Left lung (tissue), 10 donors: ENCODE data around the gene SNTB2. TPM values are rescaled to one million over a fixed set of nuclear protein-coding genes. Genes with fewer than 3 reads are reported as not detected.
A peak's percentile ranks its signal among the peaks of the same experiment; 100 is the strongest.

Experiments used
- ATAC-seq: fragments of 200-7000 bp; cut with Tn5 transposase; one replicate; pipeline ENCODE4 v1.9.1; 2020; ENCODE audit warnings: moderate library complexity
- DNase-seq, 4 donors: peaks; one replicate each; pipeline ENCODE4 v3.0.0-alpha.2; 2013 to 2020
- H3K27ac ChIP-seq, 2 donors: fragments of 200-600 bp; sonication (generic) in 1 of 2; one replicate each; pipeline versions ENCODE4 v1.5.0 to v1.8.0; 2020 to 2021
- H3K27me3 ChIP-seq, 2 donors: fragments of 200-600 bp; sonication (generic) in 1 of 2; one replicate each; pipeline versions ENCODE4 v1.5.0 to v1.8.0; 2020 to 2021
- H3K36me3 ChIP-seq, 2 donors: fragments of 200-600 bp; sonication (generic) in 1 of 2; one replicate each; pipeline versions ENCODE4 v1.5.0 to v1.8.0; 2020 to 2021
- H3K4me1 ChIP-seq, 2 donors: fragments of 200-600 bp; one replicate each; pipeline ENCODE4 v1.8.0; 2021
- H3K4me3 ChIP-seq, 2 donors: fragments of 200-600 bp; sonication (generic) in 1 of 2; one replicate each; pipeline versions ENCODE4 v1.5.0 to v1.8.0; 2020 to 2021; ENCODE audit warnings: mild to moderate bottlenecking in 1 of 2
- H3K9me3 ChIP-seq, 2 donors: fragments of 200-600 bp; sonication (generic) in 1 of 2; one replicate each; pipeline versions ENCODE4 v1.5.0 to v1.8.0; 2020 to 2021
- CTCF ChIP-seq, 2 donors: fragments of 200-600 bp; sonication (generic) in 1 of 2; IDR thresholded peaks; one replicate each; pipeline versions ENCODE4 v1.5.0 to v1.8.0; 2021; ENCODE audit warnings: antibody characterized with exemption in 2 of 2
- intact Hi-C, 2 donors: fragments of 100-400 bp; cut with DNase I; formaldehyde crosslinking; loops; one replicate each; pipeline versions ENCODE4 v1.11.2 to v1.14.2; 2022
- polyA plus RNA-seq, 6 donors: library from polyadenylated mRNA; unstranded; fragments of 120-200 nt; gene quantifications; one replicate each; pipeline ENCODE4 v1.2.1, GENCODE V29; 2013; ENCODE audit not compliant: insufficient read length in 6 of 6
- total RNA-seq, 2 donors: library from RNA; stranded (reverse); fragmentation: NEBNext Ultra II Directional; extraction: Animal tissue kit (Norgen Biotek cat#: 25700); gene quantifications; one replicate each; pipeline ENCODE4 v1.2.1, GENCODE V29; 2021
- donor health status: DM: no; HTN: yes; CAD: no.
- donor health status: DM: no; HTN: no; CAD: no.

The SNTB2 gene
- total and polyA plus RNA-seq, 8 donors = 22.8 to 47.3 (median 25.1) TPM

GRCh38 chr16:69239851-69240250 lies 52.9 kb downstream of the SNTB2 start:
- no peak overlapping the region for H3K27ac ChIP-seq
- intact Hi-C loops = no loop called here
- no peaks in the 10 kb centered on the region for H3K36me3 ChIP-seq
- no peak for ATAC-seq
- H3K27me3 ChIP-seq = no peaks in the 10 kb centered on the region
- no peak for DNase-seq
- H3K4me1 ChIP-seq = peaks cover 3 to 5% of the 10 kb centered on the region in 2 donors
- H3K9me3 ChIP-seq = no peaks in the 10 kb centered on the region
- no peak overlapping the region for H3K4me3 ChIP-seq
- no peak for TF ChIP-seq CTCF (IDR thresholded peaks at IDR 0.05)

- H3K27ac ChIP-seq = no peak overlapping the region
These were observed 53.4 kb downstream of the SNTB2 start for GRCh38 chr16:69240331-69240730.

GRCh38 chr16:69241926-69242325 lies 55.0 kb downstream of the SNTB2 start:
- intact Hi-C loops = no loop called here
- no peak for TF ChIP-seq CTCF (IDR thresholded peaks at IDR 0.05)
- H3K36me3 ChIP-seq = peaks cover 0 to 9% of the 10 kb centered on the region in 2 donors
- DNase-seq = no peak
- no peaks in the 10 kb centered on the region for H3K27me3 ChIP-seq
- peaks cover 3 to 5% of the 10 kb centered on the region in 2 donors for H3K4me1 ChIP-seq
- no peak for ATAC-seq
- no peak overlapping the region for H3K27ac ChIP-seq
- H3K9me3 ChIP-seq = no peaks in the 10 kb centered on the region
- no peak overlapping the region for H3K4me3 ChIP-seq

More at GRCh38 chr16:69240331-69240730, 53.4 kb downstream of the SNTB2 start:
- peaks cover 0 to 2% of the 10 kb centered on the region in 2 donors for H3K36me3 ChIP-seq
- H3K4me3 ChIP-seq = no peak overlapping the region
- no peaks in the 10 kb centered on the region for H3K9me3 ChIP-seq
- ATAC-seq (no peak), DNase-seq (no peak)
- TF ChIP-seq CTCF (IDR thresholded peaks at IDR 0.05) = no peak
- intact Hi-C loops = no loop called here
- H3K4me1 ChIP-seq = peaks cover 3 to 5% of the 10 kb centered on the region in 2 donors
- H3K27me3 ChIP-seq = no peaks in the 10 kb centered on the region

DNA sequence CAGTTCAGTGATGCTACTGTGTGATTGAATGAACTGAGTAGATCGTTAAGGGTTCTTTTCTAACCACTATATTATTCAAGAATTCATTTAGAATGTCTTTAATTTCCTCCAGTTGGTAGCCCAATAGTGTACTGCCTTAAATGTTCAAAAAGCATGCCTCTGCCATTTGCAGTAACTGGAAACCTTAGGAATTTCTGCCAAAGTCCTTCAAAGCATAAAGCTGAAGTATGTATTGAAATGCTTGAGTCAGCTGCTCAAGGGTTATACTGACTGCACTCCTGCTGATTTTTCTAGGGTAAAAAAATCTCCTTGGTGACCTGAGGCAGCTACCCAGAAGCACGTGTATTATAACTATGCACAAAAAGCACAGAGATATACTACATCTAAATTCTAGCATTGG lies 56.5 kb downstream of the SNTB2 start:
- Histone ChIP-seq H3K27ac (no peak overlapping the region), H3K4me1 (peaks cover 3 to 5% of the 10 kb centered on the region in 2 donors), H3K4me3 (no peak overlapping the region), H3K36me3 (peaks cover 0 to 14% of the 10 kb centered on the region in 2 donors), H3K27me3 (no peaks in the 10 kb centered on the region), H3K9me3 (no peaks in the 10 kb centered on the region)
- ATAC-seq (peak; percentile 94), DNase-seq (peak in 2 of 4 donors; percentile 45 to 81)
- TF ChIP-seq CTCF (IDR thresholded peaks at IDR 0.05) = no peak
- intact Hi-C loops = no loop called here

DNA sequence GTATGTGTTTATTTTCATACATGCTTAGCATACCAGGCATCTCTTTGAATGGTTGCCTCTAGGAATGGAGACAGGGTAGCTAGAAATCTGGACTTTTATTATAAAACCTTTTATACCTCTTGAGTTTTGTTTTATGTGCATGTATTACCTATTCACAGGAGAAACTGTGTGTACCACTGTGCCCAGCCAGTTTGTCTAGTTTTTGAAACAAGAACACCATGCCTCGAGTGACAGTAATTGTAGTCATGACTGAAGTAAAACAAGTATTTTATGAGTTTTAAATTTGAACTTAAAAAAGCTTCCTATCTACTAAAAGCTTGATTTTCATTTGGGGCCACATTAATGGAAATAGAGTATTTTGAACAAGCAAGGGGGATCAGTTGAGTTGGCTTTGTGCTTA lies 57.4 kb downstream of the SNTB2 start:
- DNase-seq (no peak), ATAC-seq (peak; percentile 25)
- Histone ChIP-seq H3K27me3 (no peaks in the 10 kb centered on the region), H3K27ac (no peak overlapping the region), H3K36me3 (peaks cover 0 to 14% of the 10 kb centered on the region in 2 donors), H3K9me3 (no peaks in the 10 kb centered on the region), H3K4me3 (no peak overlapping the region), H3K4me1 (peaks cover 3 to 5% of the 10 kb centered on the region in 2 donors)
- intact Hi-C loops = no loop called here
- no peak for TF ChIP-seq CTCF (IDR thresholded peaks at IDR 0.05)
